Activated CD8-positive, alpha-beta memory T cell treated with anti-CD3 and anti-CD28 coated beads for 4 hours (primary cell): ENCODE measurements around the gene BCL11A.

Experiments
- DNase-seq, 2 donors: peaks; one replicate each; pipeline ENCODE4 v3.0.0-alpha.2; 2020; ENCODE audit warnings: low read depth in 2 of 2

The BCL11A gene

GRCh38 chr2:60527762-60528161, 25.7 kb downstream of the BCL11A start:
- DNase-seq, result no peak

GRCh38 chr2:60526623-60527022, 26.8 kb downstream of the BCL11A start:
- DNase-seq, result no peak

- DNase-seq, result no peak
Observed at GRCh38 chr2:60525899-60526298, 27.6 kb downstream of the BCL11A start.

- no peak for DNase-seq
Observed at GRCh38 chr2:60524874-60525273, 28.6 kb downstream of the BCL11A start.

DNA sequence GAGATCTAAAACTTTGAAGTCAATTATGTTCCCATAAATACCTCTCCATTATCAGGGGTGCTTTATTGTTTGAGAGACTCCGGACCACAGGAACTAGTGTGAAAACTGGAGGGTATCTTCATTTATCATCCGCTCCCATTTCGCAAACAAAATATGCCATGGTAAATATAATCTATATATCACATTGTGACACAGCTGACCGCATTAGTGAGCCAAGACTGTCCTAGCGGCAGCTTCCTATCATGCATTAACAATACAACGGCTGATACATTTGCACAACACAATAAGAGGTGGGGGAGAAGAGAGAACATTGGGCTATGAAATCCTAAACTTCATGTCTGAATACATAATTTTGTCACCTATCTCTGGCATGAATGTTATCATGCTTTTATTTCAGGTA, 29.5 kb downstream of the BCL11A start:
- DNase-seq, result no peak

GRCh38 chr2:60522462-60522861, 31.0 kb downstream of the BCL11A start:
- no peak for DNase-seq

DNA sequence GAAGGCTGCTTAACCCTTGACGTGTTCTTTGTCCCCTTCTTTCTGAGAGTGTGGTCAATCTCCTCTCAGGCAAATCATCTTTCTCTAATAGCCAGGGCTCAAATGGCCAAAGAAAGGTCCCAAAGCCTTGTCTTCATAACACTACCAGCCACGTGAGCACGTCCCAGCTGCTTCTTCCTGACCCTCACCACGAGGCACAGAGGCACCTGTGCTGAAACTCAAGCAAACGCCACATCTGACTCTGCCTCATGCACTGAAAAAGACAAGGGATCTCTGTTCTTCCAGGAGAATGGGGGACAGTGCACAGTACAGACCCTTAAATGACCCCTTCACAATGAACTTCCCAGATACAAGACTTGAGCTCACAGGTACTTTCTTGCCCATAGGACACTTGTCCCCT, 31.8 kb downstream of the BCL11A start:
- DNase-seq, result no peak

GRCh38 chr2:60520917-60521539, 32.4 kb downstream of the BCL11A start:
- DNase-seq, result no peak

- no peak for DNase-seq
Observed at GRCh38 chr2:60520151-60520876, 33.1 kb downstream of the BCL11A start.

- no peak for DNase-seq
Observed at GRCh38 chr2:60519231-60519863, 34.1 kb downstream of the BCL11A start.

DNA sequence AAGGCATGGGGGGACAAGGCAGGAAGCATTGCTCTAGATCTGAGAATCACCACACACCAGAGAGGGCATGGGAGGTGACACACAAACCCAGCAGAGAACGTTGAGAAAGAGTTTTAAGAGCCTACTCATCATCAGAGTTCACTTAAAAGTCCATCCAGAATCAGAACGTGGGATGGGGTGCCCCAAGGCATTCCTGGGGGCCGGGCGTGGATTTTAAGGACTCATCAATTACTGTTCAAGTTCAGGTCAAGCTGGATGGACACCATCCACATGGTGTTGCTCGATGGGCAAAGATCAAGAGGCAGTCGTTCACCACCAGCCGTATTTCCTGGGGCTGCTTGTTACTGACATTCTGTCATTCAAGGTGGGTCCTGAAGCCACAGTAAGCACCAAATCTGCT, 34.9 kb downstream of the BCL11A start:
- DNase-seq, result no peak

GRCh38 chr2:60517446-60517845, 36.0 kb downstream of the BCL11A start:
- DNase-seq, result no peak

DNA sequence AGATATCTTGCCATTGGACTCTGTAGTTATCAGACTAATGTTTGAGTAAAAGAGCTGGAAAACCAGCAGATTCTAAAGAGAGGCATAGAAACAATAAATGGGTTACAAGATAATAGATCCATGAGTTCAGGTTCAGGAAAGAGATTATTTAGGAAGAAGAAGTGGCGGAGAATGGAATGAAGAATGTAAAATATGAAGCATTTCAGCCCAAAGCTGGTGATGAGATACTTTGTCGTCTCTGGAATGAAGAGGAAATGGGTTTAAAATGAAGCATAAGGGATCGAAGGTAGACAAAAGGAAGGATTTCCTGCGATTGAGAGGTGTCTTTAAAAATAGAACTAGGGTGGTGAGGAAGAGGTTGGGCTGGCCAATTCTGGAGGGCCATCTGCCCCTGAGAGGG, 36.6 kb downstream of the BCL11A start:
- no peak for DNase-seq

GRCh38 chr2:60516383-60516811, 37.1 kb downstream of the BCL11A start:
- no peak for DNase-seq

- no peak for DNase-seq
Observed at GRCh38 chr2:60515721-60516226, 37.7 kb downstream of the BCL11A start.

GRCh38 chr2:60513996-60514395, 39.5 kb downstream of the BCL11A start:
- no peak for DNase-seq

DNA sequence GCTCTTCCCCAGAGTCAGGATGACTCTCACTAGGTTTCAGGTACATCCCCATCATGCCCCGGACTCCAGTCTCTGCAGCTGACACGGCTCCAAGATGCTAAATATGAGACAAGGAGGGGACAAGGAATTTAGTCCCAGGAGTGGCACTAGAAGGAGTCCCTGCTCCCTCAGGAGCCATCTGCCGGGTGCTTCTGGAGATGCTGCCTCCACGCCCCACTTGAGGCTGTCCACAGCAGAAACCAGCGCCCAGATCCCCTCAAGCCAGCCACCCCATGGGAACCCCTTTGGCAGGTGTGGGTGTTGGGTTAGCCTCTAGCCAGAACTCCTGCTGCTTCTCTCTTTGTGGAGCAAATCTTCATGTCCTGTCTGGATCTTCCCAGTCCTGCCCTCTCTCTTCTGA, 40.3 kb downstream of the BCL11A start:
- DNase-seq, result no peak

- no peak for DNase-seq
Observed at GRCh38 chr2:60512641-60513040, 40.8 kb downstream of the BCL11A start.

GRCh38 chr2:60512062-60512622, 41.3 kb downstream of the BCL11A start:
- DNase-seq, result no peak

DNA sequence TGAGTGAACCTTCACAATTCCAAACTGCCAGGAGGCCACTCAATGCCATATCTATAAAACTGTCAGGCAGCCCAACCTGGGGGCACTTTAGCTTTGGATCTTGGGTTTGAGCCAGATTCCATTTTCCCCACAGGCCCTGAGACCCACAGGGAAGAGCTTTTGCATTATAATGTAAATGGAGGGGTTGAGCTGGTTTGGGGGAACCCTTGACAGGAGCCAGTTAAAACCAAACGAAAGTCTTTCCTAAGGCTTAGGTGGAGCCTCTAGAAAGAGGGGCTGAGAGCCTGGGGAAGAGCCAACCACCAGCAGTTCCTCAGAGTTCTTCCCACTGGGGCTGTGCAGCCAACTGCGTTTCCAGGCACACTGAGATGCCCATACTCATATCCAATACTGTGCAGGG, 42.7 kb downstream of the BCL11A start:
- DNase-seq, result no peak

GRCh38 chr2:60509066-60509465, 44.4 kb downstream of the BCL11A start:
- DNase-seq, result no peak

DNA sequence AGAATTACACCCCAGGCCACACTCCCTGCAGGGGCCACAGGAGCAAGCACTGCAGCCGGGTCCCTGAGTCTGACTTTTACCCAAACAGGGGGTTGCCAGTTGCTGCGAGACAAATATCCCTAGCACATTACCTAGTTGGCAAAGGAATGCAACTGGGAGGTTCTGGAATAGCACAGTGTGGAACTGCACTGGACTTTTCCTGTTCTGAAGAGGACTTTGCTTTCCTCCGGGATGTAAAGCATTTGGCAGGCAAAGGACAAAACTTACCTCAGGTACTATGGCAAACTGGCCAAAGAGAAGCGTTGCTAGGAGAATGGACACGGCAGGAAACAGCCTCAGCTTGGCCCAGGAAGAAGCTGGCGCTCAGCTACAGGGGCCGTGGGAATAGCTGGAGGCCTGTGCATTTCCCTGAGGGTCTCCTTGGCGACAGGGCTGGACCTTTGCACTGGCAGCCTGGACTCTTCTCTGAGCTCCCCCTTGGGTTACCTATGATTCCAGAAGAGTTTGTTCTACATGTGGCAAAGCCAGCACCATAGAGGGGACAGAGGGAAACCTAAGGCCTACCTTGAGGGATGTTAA, 45.0 kb downstream of the BCL11A start:
- no peak for DNase-seq
